ENCODE measurements around the gene SMAD1. TPM values are rescaled to one million over a fixed set of nuclear protein-coding genes. Genes with fewer than 3 reads are reported as not detected.

Gene SMAD1
- total and polyA plus RNA-seq, 2 of the 4 experiments (the other 2 are of a cell fraction) = 11.6 to 17.6 TPM

DNA sequence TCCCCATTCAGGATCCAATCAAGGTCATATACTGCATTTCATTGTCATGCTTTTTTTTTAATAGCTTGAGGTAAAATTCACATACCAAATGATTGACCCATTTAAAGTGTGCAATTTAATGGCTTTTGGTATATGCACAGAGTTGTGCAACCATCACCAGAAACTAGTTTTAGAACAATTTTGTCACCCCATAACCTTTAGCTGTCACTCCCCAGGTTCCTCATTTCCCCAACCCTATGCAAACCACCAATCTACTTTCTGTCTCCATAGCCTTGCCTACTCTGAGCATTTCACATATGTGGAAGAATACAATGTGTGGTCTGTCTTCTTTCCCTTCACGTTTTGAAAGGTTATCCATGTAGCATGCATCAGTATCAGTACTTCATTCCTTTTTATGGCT, 1.4 kb upstream of the SMAD1 start:
- Histone ChIP-seq H2AFZ (replicated peaks; ENCODE audit: low read length, poor library complexity) (no peak overlapping the region), H2BK5ac (ENCODE audit: low read depth, low read length, poor library complexity, severe bottlenecking) (no peak overlapping the region), H3K9ac (ENCODE audit: low read depth, low read length) (no peak overlapping the region), H3K36me3 (ENCODE audit: control insufficient read depth, insufficient read depth, low read length) (no peaks in the 10 kb centered on the region), H3K9me3 (ENCODE audit: control insufficient read depth, insufficient read depth, low read length) (no peaks in the 10 kb centered on the region), H3K4me3 (ENCODE audit: insufficient read depth, low read depth, low read length) (no peak overlapping the region), H2BK20ac (ENCODE audit: low read depth, low read length) (no peak overlapping the region), H3K4me1 (ENCODE audit: control insufficient read depth, insufficient read depth, low read length) (peaks cover 2% of the 10 kb centered on the region; the same call in 1 of the 2 replicates), H3K79me1 (ENCODE audit: low read depth in 1 of 2, low read length in 2 of 2) (peaks cover 13 to 18% of the 10 kb centered on the region in 2 experiments; a peak in 3 of 4 replicates), H3K27ac (ENCODE audit: insufficient read depth, low read length) (no peak overlapping the region), H4K91ac (ENCODE audit: insufficient read depth, low read depth, low read length) (no peak overlapping the region), H3K14ac (replicated peaks; ENCODE audit: low read depth, low read length) (no peak overlapping the region), H3K23ac (ENCODE audit: low read depth, low read length) (no peak overlapping the region), H3K27me3 (ENCODE audit: control insufficient read depth, insufficient read depth, low read length) (no peaks in the 10 kb centered on the region), H2BK15ac (ENCODE audit: low read depth, low read length) (no peak overlapping the region), H2BK120ac (ENCODE audit: low read depth, low read length) (no peak overlapping the region), H2AK9ac (replicated peaks; ENCODE audit: low read depth, low read length, poor library complexity) (no peak overlapping the region), H3K4me2 (ENCODE audit: low read depth, low read length) (no peak overlapping the region), H2AK5ac (ENCODE audit: low read depth, low read length) (no peak overlapping the region), H3K18ac (ENCODE audit: low read depth, low read length) (no peak overlapping the region), H4K20me1 (ENCODE audit: insufficient read depth, low read length) (peaks cover 9% of the 10 kb centered on the region; the same call in 1 of the 2 replicates), H3K4ac (ENCODE audit: low read depth, low read length) (no peak overlapping the region), H3K56ac (ENCODE audit: extremely low read depth, insufficient read depth, low read length) (no peak overlapping the region), H4K5ac (ENCODE audit: low read depth, low read length) (no peak overlapping the region), H3K9me1 (ENCODE audit: insufficient read depth, low read length) (no peaks in the 10 kb centered on the region), H4K8ac (ENCODE audit: low read depth in 2 of 2, low read length in 2 of 2) (no peak overlapping the region)
- POLR2A ChIA-PET (ENCODE audit: unreplicated experiment) = no interaction called here
- in situ Hi-C loops (cut with MboI; ENCODE audit: low sequenced_read_pairs) = loop anchor here (10.0 kb wide), 1 partner anchor 125 kb away; no protein-coding TSS in a partner anchor
- no TSS peak for BruUV-seq (replicated peaks)
- CTCF ChIA-PET = interaction anchor here (0.6 to 0.7 kb wide), 2 partner anchors 13 to 474 kb away, joined by 3 read pairs; no protein-coding TSS in a partner anchor
- intact Hi-C loops (cut with micrococcal nuclease) = loop anchor here (5.0 to 10.0 kb wide), 4 partner anchors 137 to 385 kb away; partner anchors contain the start of genes ABCE1, ANAPC10 and MMAA
- dilution Hi-C loops (cut with HindIII; ENCODE audit: low sequenced_read_pairs, unreplicated experiment) = no loop called here
- ATAC-seq (ENCODE audit: low read depth) (no peak), DNase-seq (no peak)
- no peak for TF ChIP-seq SMC3 (IDR thresholded peaks at IDR 0.05; ENCODE audit: low read depth, low read length)
- TF ChIP-seq FOS (IDR thresholded peaks at IDR 0.05; ENCODE audit: low read depth, low read length) = no peak
- TF ChIP-seq MAZ (IDR thresholded peaks at IDR 0.05; ENCODE audit: borderline replicate concordance, low read depth, low read length) = no peak
- TF ChIP-seq POLR2A (IDR thresholded peaks at IDR 0.05; ENCODE audit: low read depth, low read length) = no peak
- TF ChIP-seq RFX5 (IDR thresholded peaks at IDR 0.05; ENCODE audit: low read depth, low read length) = no peak
- TF ChIP-seq MXI1 (IDR thresholded peaks at IDR 0.05; ENCODE audit: borderline replicate concordance, low read depth, low read length) = no peak
- TF ChIP-seq RAD21 (IDR thresholded peaks at IDR 0.05; ENCODE audit: low read length) = no peak
- no peak for TF ChIP-seq RCOR1 (IDR thresholded peaks at IDR 0.05; ENCODE audit: insufficient replicate concordance, low read length)
- TF ChIP-seq MAFK (IDR thresholded peaks at IDR 0.05; ENCODE audit: low read depth, low read length) = no peak
- TF ChIP-seq BHLHE40 (IDR thresholded peaks at IDR 0.05; ENCODE audit: low read depth, low read length) = no peak
- no peak for TF ChIP-seq NFE2L2 (IDR thresholded peaks at IDR 0.05; ENCODE audit: low read depth, low read length)
- TF ChIP-seq, protein P1, sequence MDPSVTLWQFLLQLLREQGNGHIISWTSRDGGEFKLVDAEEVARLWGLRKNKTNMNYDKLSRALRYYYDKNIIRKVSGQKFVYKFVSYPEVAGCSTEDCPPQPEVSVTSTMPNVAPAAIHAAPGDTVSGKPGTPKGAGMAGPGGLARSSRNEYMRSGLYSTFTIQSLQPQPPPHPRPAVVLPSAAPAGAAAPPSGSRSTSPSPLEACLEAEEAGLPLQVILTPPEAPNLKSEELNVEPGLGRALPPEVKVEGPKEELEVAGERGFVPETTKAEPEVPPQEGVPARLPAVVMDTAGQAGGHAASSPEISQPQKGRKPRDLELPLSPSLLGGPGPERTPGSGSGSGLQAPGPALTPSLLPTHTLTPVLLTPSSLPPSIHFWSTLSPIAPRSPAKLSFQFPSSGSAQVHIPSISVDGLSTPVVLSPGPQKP (IDR thresholded peaks at IDR 0.05; ENCODE audit: borderline replicate concordance, low read depth, low read length) = no peak
- TF ChIP-seq, protein P2, sequence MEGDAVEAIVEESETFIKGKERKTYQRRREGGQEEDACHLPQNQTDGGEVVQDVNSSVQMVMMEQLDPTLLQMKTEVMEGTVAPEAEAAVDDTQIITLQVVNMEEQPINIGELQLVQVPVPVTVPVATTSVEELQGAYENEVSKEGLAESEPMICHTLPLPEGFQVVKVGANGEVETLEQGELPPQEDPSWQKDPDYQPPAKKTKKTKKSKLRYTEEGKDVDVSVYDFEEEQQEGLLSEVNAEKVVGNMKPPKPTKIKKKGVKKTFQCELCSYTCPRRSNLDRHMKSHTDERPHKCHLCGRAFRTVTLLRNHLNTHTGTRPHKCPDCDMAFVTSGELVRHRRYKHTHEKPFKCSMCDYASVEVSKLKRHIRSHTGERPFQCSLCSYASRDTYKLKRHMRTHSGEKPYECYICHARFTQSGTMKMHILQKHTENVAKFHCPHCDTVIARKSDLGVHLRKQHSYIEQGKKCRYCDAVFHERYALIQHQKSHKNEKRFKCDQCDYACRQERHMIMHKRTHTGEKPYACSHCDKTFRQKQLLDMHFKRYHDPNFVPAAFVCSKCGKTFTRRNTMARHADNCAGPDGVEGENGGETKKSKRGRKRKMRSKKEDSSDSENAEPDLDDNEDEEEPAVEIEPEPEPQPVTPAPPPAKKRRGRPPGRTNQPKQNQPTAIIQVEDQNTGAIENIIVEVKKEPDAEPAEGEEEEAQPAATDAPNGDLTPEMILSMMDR (conservative IDR thresholded peaks at IDR 0.05; ENCODE audit: low read depth, low read length) = no peak
- TF ChIP-seq CHD1 (IDR thresholded peaks at IDR 0.05; ENCODE audit: low read depth, low read length) = no peak
- TF ChIP-seq, protein P3, sequence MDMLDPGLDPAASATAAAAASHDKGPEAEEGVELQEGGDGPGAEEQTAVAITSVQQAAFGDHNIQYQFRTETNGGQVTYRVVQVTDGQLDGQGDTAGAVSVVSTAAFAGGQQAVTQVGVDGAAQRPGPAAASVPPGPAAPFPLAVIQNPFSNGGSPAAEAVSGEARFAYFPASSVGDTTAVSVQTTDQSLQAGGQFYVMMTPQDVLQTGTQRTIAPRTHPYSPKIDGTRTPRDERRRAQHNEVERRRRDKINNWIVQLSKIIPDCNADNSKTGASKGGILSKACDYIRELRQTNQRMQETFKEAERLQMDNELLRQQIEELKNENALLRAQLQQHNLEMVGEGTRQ (IDR thresholded peaks at IDR 0.05; ENCODE audit: low read depth, low read length) = no peak
- no CpG with 5 or more reads among the region's 1 CpG for WGBS, 2 experiments (ENCODE audit: extremely low coverage in 2 of 2, insufficient read length in 1 of 2)
